ENCODE results near the gene ZBTB16. TPM values are rescaled to one million over a fixed set of nuclear protein-coding genes. Genes with fewer than 3 reads are reported as not detected.
A peak's percentile ranks its signal among the peaks of the same experiment; 100 is the strongest.

Gene ZBTB16
- total RNA-seq, 3 donors from 2014 or later: 4.9 to 82.1 (median 48.8) TPM

DNA sequence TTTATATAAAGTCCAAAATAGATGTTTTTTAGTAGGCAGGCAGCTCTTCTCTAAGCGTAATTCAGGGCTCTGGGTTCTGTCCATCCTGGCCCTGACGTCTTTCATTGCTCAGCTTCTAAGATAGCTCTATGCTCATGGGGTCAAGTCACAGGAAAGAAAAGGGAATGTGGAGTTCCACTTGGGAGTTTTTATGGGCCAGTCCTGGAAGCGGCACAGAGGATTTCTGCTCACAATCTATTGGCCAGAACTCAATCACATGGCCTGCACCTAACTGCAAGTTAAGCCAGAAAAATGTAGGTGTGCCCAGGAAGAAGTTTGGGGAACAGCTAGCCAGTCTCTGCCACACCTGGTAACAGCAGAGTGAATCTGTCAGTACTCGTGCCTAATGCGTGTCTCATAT is 7.4 kb upstream of the ZBTB16 start:
- Histone ChIP-seq H3K4me1 (ENCODE audit: low read depth) (peaks cover 6% of the 10 kb centered on the region), H3K4me3 (no peak overlapping the region), H3K36me3 (ENCODE audit: low read depth) (no peaks in the 10 kb centered on the region), H3K9me3 (no peaks in the 10 kb centered on the region)
- TF ChIP-seq, protein P1, sequence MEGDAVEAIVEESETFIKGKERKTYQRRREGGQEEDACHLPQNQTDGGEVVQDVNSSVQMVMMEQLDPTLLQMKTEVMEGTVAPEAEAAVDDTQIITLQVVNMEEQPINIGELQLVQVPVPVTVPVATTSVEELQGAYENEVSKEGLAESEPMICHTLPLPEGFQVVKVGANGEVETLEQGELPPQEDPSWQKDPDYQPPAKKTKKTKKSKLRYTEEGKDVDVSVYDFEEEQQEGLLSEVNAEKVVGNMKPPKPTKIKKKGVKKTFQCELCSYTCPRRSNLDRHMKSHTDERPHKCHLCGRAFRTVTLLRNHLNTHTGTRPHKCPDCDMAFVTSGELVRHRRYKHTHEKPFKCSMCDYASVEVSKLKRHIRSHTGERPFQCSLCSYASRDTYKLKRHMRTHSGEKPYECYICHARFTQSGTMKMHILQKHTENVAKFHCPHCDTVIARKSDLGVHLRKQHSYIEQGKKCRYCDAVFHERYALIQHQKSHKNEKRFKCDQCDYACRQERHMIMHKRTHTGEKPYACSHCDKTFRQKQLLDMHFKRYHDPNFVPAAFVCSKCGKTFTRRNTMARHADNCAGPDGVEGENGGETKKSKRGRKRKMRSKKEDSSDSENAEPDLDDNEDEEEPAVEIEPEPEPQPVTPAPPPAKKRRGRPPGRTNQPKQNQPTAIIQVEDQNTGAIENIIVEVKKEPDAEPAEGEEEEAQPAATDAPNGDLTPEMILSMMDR (IDR thresholded peaks at IDR 0.05): no peak
- ATAC-seq (peak; percentile 94), DNase-seq (peak in 1 of 3 donors; percentile 45)
- intact Hi-C loops (cut with DNase I, micrococcal nuclease): no loop called here

DNA sequence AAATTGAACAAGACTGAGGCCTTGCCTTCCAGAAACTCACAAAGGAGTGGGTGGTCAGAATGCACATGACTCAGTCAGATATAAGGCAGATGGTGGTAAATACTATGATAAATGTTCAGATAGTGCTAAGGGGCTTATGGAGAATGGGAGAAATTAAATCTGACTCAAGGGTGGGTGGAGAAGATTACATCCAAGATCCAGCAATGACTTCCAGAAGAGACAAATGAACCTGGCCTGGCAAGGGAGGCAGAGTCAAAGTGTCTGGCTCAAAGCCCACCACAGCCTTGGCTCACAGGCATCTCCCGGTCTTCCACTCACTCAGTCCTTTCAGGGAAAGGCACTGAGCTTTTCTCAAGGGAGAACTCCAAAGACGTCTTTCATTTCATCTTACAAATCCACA is 6.1 kb upstream of the ZBTB16 start:
- DNase-seq (no peak), ATAC-seq (no peak)
- no peaks in the 10 kb centered on the region for H3K36me3 ChIP-seq (ENCODE audit: low read depth)
- TF ChIP-seq, protein P1 (IDR thresholded peaks at IDR 0.05): no peak
- H3K4me3 ChIP-seq: no peak overlapping the region
- intact Hi-C loops (cut with DNase I, micrococcal nuclease): no loop called here
- H3K9me3 ChIP-seq: no peaks in the 10 kb centered on the region
- peaks cover 8% of the 10 kb centered on the region for H3K4me1 ChIP-seq (ENCODE audit: low read depth)

DNA sequence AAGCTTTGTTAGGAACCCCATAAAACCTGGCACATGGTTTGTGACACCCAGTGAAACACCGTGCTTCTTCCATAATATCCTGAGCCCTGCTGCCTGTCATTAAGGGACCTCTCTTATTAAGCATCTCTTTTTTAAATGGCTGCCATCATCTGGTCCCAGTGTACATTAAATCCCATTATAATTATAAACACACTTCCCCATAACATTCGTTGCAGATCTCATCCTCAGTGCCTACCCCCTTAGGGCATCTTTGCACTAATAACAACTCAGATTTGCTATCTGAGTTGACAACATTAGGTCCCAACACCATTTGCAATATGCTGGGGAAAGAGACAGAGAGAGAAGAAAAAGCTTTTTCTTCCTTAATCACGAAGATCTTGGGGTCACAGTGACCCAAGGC is 4.7 kb upstream of the ZBTB16 start:
- DNase-seq: no peak
- Histone ChIP-seq H3K36me3 (ENCODE audit: low read depth) (no peaks in the 10 kb centered on the region), H3K9me3 (no peaks in the 10 kb centered on the region), H3K4me1 (ENCODE audit: low read depth) (peaks cover 11% of the 10 kb centered on the region), H3K4me3 (no peak overlapping the region)
- TF ChIP-seq, protein P1 (IDR thresholded peaks at IDR 0.05): no peak
- ATAC-seq: no peak
- intact Hi-C loops (cut with DNase I, micrococcal nuclease): no loop called here

DNA sequence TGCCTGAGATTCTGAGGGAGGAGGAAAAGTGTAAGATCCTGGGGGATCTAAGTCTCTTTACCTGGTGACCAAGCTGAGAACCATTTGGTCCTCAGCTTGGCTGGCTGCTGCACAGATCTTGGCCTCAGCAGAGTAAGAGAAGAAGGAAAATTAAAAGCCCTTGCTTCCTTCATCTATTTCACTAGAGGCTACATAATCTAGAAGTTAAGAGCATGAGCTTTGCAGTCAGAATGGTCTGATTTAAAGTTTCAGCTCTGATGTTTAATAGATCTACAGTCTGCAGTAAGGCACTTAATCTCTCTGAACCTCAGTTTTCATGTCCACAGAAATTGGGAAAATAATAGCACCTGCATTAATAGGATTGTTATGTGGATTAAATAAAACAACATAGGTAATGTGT is 3.1 kb upstream of the ZBTB16 start:
- intact Hi-C loops (cut with DNase I, micrococcal nuclease): no loop called here
- no peak overlapping the region for H3K4me3 ChIP-seq
- ATAC-seq (no peak), DNase-seq (no peak)
- peaks cover 11% of the 10 kb centered on the region for H3K4me1 ChIP-seq (ENCODE audit: low read depth)
- TF ChIP-seq, protein P1 (IDR thresholded peaks at IDR 0.05): no peak
- H3K36me3 ChIP-seq (ENCODE audit: low read depth): no peaks in the 10 kb centered on the region
- H3K9me3 ChIP-seq: no peaks in the 10 kb centered on the region

DNA sequence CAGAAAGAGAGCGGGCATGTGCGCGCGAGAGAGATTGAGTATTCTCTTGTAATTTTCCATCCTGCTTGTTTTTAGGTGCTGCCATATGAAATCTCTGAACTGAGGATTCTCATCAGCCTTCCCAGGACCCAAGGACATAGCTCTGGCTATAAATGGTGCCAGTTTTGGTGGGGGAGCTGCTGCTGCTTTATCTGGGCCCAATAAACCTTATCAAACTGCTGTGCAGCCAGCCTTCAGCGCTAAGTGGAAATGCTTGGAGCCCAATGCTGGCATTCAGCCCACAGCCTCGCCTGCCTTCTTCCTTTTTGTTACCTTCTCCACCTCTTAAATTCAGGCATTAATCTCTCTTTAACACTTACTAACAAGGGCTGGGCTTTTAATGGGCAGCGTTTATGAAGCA is 2.4 kb upstream of the ZBTB16 start:
- no peak for DNase-seq
- no peak for ATAC-seq
- intact Hi-C loops (cut with DNase I, micrococcal nuclease): no loop called here

More for the DNA sequence above, 2.4 kb upstream of the ZBTB16 start:
- Histone ChIP-seq H3K36me3 (ENCODE audit: low read depth) (no peaks in the 10 kb centered on the region), H3K4me3 (no peak overlapping the region), H3K4me1 (ENCODE audit: low read depth) (peaks cover 13% of the 10 kb centered on the region), H3K9me3 (no peaks in the 10 kb centered on the region)
- TF ChIP-seq, protein P1 (IDR thresholded peaks at IDR 0.05): no peak

All from mucosa of descending colon (tissue), 3 donors.